ENCODE measurements around the gene OR1S2. TPM values are rescaled to one million over a fixed set of nuclear protein-coding genes. Genes with fewer than 3 reads are reported as not detected.
"Not testable (repeated sequence)": the region's sequence is repeated elsewhere in the genome, so short reads cannot be mapped to it uniquely, and the experiment has no call there.

The OR1S2 gene, protein sequence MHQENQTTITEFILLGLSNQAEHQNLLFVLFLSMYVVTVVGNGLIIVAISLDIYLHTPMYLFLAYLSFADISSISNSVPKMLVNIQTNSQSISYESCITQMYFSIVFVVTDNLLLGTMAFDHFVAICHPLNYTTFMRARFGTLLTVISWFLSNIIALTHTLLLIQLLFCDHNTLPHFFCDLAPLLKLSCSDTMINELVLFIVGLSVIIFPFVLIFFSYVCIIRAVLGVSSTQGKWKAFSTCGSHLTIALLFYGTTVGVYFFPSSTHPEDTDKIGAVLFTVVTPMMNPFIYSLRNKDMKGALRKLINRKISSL
- total RNA-seq = not detected

DNA sequence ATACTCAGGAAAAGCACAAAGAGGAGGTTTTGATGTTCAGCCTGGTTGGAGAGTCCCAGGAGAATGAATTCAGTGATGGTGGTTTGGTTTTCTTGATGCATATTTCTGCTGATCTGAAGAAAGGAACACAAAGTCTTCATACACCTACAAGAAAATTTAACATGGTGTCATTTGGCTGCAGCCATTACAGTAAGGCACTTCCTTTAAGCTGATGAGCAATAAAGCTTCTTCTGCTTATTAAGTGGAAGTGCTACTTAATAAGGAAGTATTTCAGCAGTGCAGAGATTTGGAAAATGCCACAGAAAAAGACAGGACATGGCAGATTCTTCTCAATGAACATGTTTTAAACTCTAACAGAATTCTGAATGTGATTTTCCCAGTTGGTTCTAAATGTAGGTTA is at the start of gene OR1S2:
Gene OR1S2 (minus strand): TSS at position 101 of the 400 bp plus-strand sequence. CDS start 0 bp downstream, at position 101.
- Histone ChIP-seq H3K27ac (no peak within 1 kb of the TSS), H3K9me3 (no peaks in the 10 kb centered on the region), H3K27me3 (no peaks in the 10 kb centered on the region), H3K4me1 (no peaks in the 10 kb centered on the region), H3K36me3 (no peaks in the 10 kb centered on the region), H3K4me3 (replicated peaks in 1 of 3) (no peak within 1 kb of the TSS)
- DNase-seq = no peak
- intact Hi-C loops (cut with DNase I) = no loop called here
- TF ChIP-seq POLR2A (IDR thresholded peaks at IDR 0.05) = no peak
- TF ChIP-seq, protein P1, sequence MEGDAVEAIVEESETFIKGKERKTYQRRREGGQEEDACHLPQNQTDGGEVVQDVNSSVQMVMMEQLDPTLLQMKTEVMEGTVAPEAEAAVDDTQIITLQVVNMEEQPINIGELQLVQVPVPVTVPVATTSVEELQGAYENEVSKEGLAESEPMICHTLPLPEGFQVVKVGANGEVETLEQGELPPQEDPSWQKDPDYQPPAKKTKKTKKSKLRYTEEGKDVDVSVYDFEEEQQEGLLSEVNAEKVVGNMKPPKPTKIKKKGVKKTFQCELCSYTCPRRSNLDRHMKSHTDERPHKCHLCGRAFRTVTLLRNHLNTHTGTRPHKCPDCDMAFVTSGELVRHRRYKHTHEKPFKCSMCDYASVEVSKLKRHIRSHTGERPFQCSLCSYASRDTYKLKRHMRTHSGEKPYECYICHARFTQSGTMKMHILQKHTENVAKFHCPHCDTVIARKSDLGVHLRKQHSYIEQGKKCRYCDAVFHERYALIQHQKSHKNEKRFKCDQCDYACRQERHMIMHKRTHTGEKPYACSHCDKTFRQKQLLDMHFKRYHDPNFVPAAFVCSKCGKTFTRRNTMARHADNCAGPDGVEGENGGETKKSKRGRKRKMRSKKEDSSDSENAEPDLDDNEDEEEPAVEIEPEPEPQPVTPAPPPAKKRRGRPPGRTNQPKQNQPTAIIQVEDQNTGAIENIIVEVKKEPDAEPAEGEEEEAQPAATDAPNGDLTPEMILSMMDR (IDR thresholded peaks at IDR 0.05) = no peak

GRCh38 chr11:58243954-58244353 is 40.0 kb upstream of the OR1S2 start:
- Histone ChIP-seq H3K4me1 (no peaks in the 10 kb centered on the region), H3K27ac (no peak overlapping the region), H3K36me3 (no peaks in the 10 kb centered on the region), H3K9me3 (no peaks in the 10 kb centered on the region), H3K4me3 (replicated peaks in 1 of 3) (no peak overlapping the region), H3K27me3 (no peaks in the 10 kb centered on the region)
- TF ChIP-seq, protein P1 (IDR thresholded peaks at IDR 0.05) = no peak
- no peak for TF ChIP-seq POLR2A (IDR thresholded peaks at IDR 0.05)
- DNase-seq = no peak
- intact Hi-C loops (cut with DNase I) = no loop called here
- WGBS, 2 donors = 92 to 96% methylated on average over 2 of the region's 2 CpGs

- Histone ChIP-seq H3K27me3 (no peaks in the 10 kb centered on the region), H3K4me1 (no peaks in the 10 kb centered on the region), H3K36me3 (no peaks in the 10 kb centered on the region), H3K27ac (no peak overlapping the region), H3K4me3 (replicated peaks in 1 of 3) (no peak overlapping the region), H3K9me3 (no peaks in the 10 kb centered on the region)
- intact Hi-C loops (cut with DNase I) = no loop called here
- no peak for DNase-seq
- WGBS, 2 donors = 92 to 93% methylated on average over 32 of the region's 32 CpGs
- TF ChIP-seq POLR2A (IDR thresholded peaks at IDR 0.05) = no peak
- TF ChIP-seq, protein P1 (IDR thresholded peaks at IDR 0.05) = no peak
These were observed 24.1 kb upstream of the OR1S2 start for GRCh38 chr11:58227956-58228615.

- no peaks in the 10 kb centered on the region for H3K4me1 ChIP-seq
- H3K36me3 ChIP-seq = no peaks in the 10 kb centered on the region
- 79 to 80% methylated on average over 7 of the region's 7 CpGs for WGBS, 2 donors
- intact Hi-C loops (cut with DNase I) = no loop called here
- H3K27ac ChIP-seq = no peak overlapping the region
- no peak for TF ChIP-seq POLR2A (IDR thresholded peaks at IDR 0.05)
- TF ChIP-seq, protein P1 (IDR thresholded peaks at IDR 0.05) = no peak
- H3K27me3 ChIP-seq = no peaks in the 10 kb centered on the region
- H3K4me3 ChIP-seq (replicated peaks in 1 of 3) = no peak overlapping the region
- no peak for DNase-seq
- H3K9me3 ChIP-seq = no peaks in the 10 kb centered on the region
These were observed 18.8 kb upstream of the OR1S2 start for GRCh38 chr11:58222721-58223120.

- intact Hi-C loops (cut with DNase I) = no loop called here
- Histone ChIP-seq H3K27me3 (no peaks in the 10 kb centered on the region), H3K9me3 (no peaks in the 10 kb centered on the region), H3K36me3 (no peaks in the 10 kb centered on the region), H3K4me3 (replicated peaks in 1 of 3) (no peak overlapping the region), H3K4me1 (no peaks in the 10 kb centered on the region), H3K27ac (no peak overlapping the region)
- DNase-seq = no peak
- TF ChIP-seq, protein P1 (IDR thresholded peaks at IDR 0.05) = no peak
- no peak for TF ChIP-seq POLR2A (IDR thresholded peaks at IDR 0.05)
These were observed 12.5 kb upstream of the OR1S2 start for GRCh38 chr11:58216476-58216875.

DNA sequence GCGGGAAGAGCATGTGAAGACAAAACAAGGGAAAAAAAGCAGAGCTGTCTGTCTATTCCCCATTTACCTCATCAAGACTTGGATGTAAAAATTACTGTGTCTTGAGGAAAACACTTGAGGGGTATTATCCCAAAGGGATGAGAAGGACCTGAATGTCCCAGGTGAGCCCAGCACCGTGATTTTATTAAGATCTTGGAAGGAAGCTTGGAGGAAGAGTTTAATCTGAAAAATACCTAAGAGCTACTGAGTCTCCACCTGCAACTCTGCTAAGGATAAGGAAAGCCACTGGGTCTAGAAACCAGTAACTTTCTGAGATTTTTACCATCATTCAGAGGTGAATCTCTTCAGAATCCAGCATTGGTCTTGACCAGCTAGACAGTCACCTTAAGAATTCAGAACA is 8.5 kb upstream of the OR1S2 start, which contains the start of gene OR1S1:
Gene OR1S1 (plus strand): TSS at position 301 of the 400 bp plus-strand sequence.
- H3K4me1 ChIP-seq; H3K9me3 ChIP-seq; DNase-seq; H3K4me3 ChIP-seq (replicated peaks in 1 of 3); H3K27ac ChIP-seq; intact Hi-C loops (cut with DNase I); H3K27me3 ChIP-seq; H3K36me3 ChIP-seq: not testable (repeated sequence)
- WGBS, 2 donors = 87 to 90% methylated on average over 2 of the region's 2 CpGs
